Measurements from ENCODE around the gene MGMT. TPM values are rescaled to one million over a fixed set of nuclear protein-coding genes. Genes with fewer than 3 reads are reported as not detected.

Gene MGMT
- total and polyA plus RNA-seq, 9 of the 15 experiments (the other 6 are each of a cell fraction or from before 2014, with no cell fraction given), result 0.03 to 0.29 (median 0.11) TPM; not detected in 4

GRCh38 chr10:129767751-129768150, 300.7 kb downstream of the MGMT start:
- Histone ChIP-seq H3K4me2 (ENCODE audit: insufficient read depth, low read length) (no peak overlapping the region), H3K9ac (ENCODE audit: insufficient read depth in 1 of 2, low read depth in 2 of 2, low read length in 2 of 2) (no peak overlapping the region), H2AFZ (ENCODE audit: low read depth, low read length) (no peak overlapping the region), H3K36me3 (ENCODE audit: control insufficient read depth, insufficient read depth, low read length) (no peaks in the 10 kb centered on the region), H3K27ac (ENCODE audit: extremely low read depth, low read depth, low read length) (no peak overlapping the region), H3K9me3 (replicated peaks; ENCODE audit: control insufficient read depth, insufficient read depth, low read depth, low read length) (no peaks in the 10 kb centered on the region), H3K79me2 (ENCODE audit: control insufficient read depth, insufficient read depth, low read length) (no peaks in the 10 kb centered on the region), H3K4me3 (no peak overlapping the region), H3K27me3 (ENCODE audit: control insufficient read depth in 2 of 2, insufficient read depth in 2 of 2, low read length in 2 of 2) (peaks cover 0 to 35% of the 10 kb centered on the region in 2 experiments; a peak in 3 of 5 replicates), H3K4me1 (replicated peaks in 1 of 2; ENCODE audit: control insufficient read depth in 2 of 2, insufficient read depth in 2 of 2, low read length in 2 of 2) (no peaks in the 10 kb centered on the region; a peak in 1 of 5 replicates), H3K9me1 (ENCODE audit: control insufficient read depth, insufficient read depth, low read length) (no peaks in the 10 kb centered on the region), H4K20me1 (replicated peaks; ENCODE audit: control insufficient read depth, insufficient read depth, low read length) (no peaks in the 10 kb centered on the region)
- intact Hi-C loops (cut with micrococcal nuclease) (no loop called here), in situ Hi-C loops (cut with MboI) (no loop called here)
- ATAC-seq, result no peak
- no peak for DNase-seq (ENCODE audit: extremely low read depth in 1 of 4, low spot score in 3 of 4)
- 0% methylated on average over 10 of the region's 10 CpGs for WGBS (ENCODE audit: insufficient coverage, low coverage, missing lambda C conversion rate)
- ChIA-PET CTCF (ENCODE audit: low intra/inter-chr PET ratio) (no interaction called here), POLR2A (no interaction called here)
- no TSS peak for BruUV-seq (replicated peaks)
- no peak for FAIRE-seq
- TF ChIP-seq GTF2B (IDR thresholded peaks at IDR 0.05; ENCODE audit: extremely low read depth, insufficient read length) (no peak), ESRRB (CRISPR knock-in tag; IDR thresholded peaks at IDR 0.05; ENCODE audit: borderline replicate concordance) (no peak), RAD51 (IDR thresholded peaks at IDR 0.05; ENCODE audit: borderline replicate concordance, low read depth) (no peak), ZNF644 (tag; IDR thresholded peaks at IDR 0.05; ENCODE audit: low read depth) (no peak), FOXO4 (CRISPR knock-in tag; IDR thresholded peaks at IDR 0.05) (no peak), ZBTB11 (CRISPR knock-in tag; IDR thresholded peaks at IDR 0.05) (no peak)

Data from K562 (cell line).